A673 (cell line): ENCODE measurements around the gene ACSL3. TPM values are rescaled to one million over a fixed set of nuclear protein-coding genes. Genes with fewer than 3 reads are reported as not detected.

ENCODE experiments used
- BruUV-seq: library from RNA; stranded (reverse); fragments of 400-500 nt; replicated peaks from 2 replicates; lab custom pipeline; 2021; lab: Mats Ljungman, UMichigan
- CTCF ChIA-PET: fragments of 300-600 bp; sonication (Branson Sonifier 250); formaldehyde crosslinking; loops from one replicate; lab custom pipeline; 2022; ENCODE audit warnings: antibody characterized with exemption; lab: Charles Lee
- POLR2A ChIA-PET: fragments of 300-600 bp; sonication (Branson Sonifier 250); formaldehyde crosslinking; loops from one replicate; lab custom pipeline; 2022; ENCODE audit warnings: antibody characterized with exemption; ENCODE audit not compliant: low non-redundant PET; lab: Charles Lee
- DNase-seq: peaks from one replicate; pipeline ENCODE4 v3.0.0-alpha.2; 2015; ENCODE audit warnings: low spot score
- H3K27ac ChIP-seq: fragments of 200-600 bp; sonication (generic); 2 replicates; pipeline ENCODE4 v1.5.1; 2016; ENCODE audit warnings: mixed run types, low read depth, mild to moderate bottlenecking, mixed read lengths, antibody characterized with exemption, low read length; ENCODE audit not compliant: poor library complexity, severe bottlenecking
- H3K27me3 ChIP-seq: fragments of 200-600 bp; sonication (generic); replicated peaks from 2 replicates; pipeline ENCODE4 v1.6.1; 2017; ENCODE audit warnings: mixed run types, low read depth, mild to moderate bottlenecking, mixed read lengths, antibody characterized with exemption, low read length; ENCODE audit not compliant: insufficient read depth, poor library complexity
- H3K36me3 ChIP-seq: fragments of 200-600 bp; sonication (generic); 2 replicates; pipeline ENCODE4 v1.6.1; 2016; ENCODE audit warnings: mixed run types, mild to moderate bottlenecking, mixed read lengths, antibody characterized with exemption, low read length; ENCODE audit not compliant: insufficient read depth, poor library complexity, severe bottlenecking
- H3K4me1 ChIP-seq: fragments of 200-600 bp; sonication (generic); 2 replicates; pipeline ENCODE4 v1.6.1; 2017; ENCODE audit warnings: mixed run types, mild to moderate bottlenecking, mixed read lengths, antibody characterized with exemption, low read length; ENCODE audit not compliant: insufficient read depth, poor library complexity, severe bottlenecking
- H3K4me3 ChIP-seq: fragments of 200-600 bp; sonication (generic); 2 replicates; pipeline ENCODE4 v1.5.1; 2016; ENCODE audit warnings: low read depth, mixed run types, mild to moderate bottlenecking, mixed read lengths, low read length; ENCODE audit not compliant: poor library complexity, severe bottlenecking
- H3K9me3 ChIP-seq: fragments of 200-600 bp; sonication (generic); 2 replicates; pipeline ENCODE4 v1.6.1; 2016; ENCODE audit warnings: mixed run types, low read depth, mild to moderate bottlenecking, mixed read lengths, antibody characterized with exemption, low read length; ENCODE audit not compliant: poor library complexity, severe bottlenecking
- CTCF ChIP-seq: fragments of 300-800, 200-600 bp; sonication (generic); conservative IDR thresholded peaks from 2 replicates; pipeline ENCODE4 v1.5.1; 2017; ENCODE audit warnings: low read depth, mild to moderate bottlenecking, antibody characterized with exemption, low read length, moderate library complexity, mixed read lengths
- EZH2 ChIP-seq: fragments of 200-600 bp; sonication (generic); IDR thresholded peaks from 2 replicates; pipeline ENCODE4 v1.6.1; 2017; ENCODE audit warnings: borderline replicate concordance, low read depth, mild to moderate bottlenecking, mixed read lengths, antibody characterized with exemption, low read length; ENCODE audit not compliant: poor library complexity, severe bottlenecking
- intact Hi-C: fragments of 100-400 bp; cut with micrococcal nuclease; formaldehyde crosslinking; loops from one replicate; pipeline ENCODE4 v1.10.0; 2022; ENCODE audit not compliant: unreplicated experiment
- total RNA-seq: library from RNA; stranded (reverse); gene quantifications from 2 replicates; pipeline ENCODE4 v1.2.3, GENCODE V29; 2021

Gene ACSL3
- total RNA-seq, 1 experiment from 2014 or later = 163 TPM

GRCh38 chr2:222972420-222972819 is 111.6 kb downstream of the ACSL3 start:
- peak overlapping the region; percentile 11 for H3K27ac ChIP-seq
- H3K4me1 ChIP-seq = peaks cover 35% of the 10 kb centered on the region
- H3K9me3 ChIP-seq = no peaks in the 10 kb centered on the region
- POLR2A ChIA-PET = interaction anchor here (0.7 kb wide), 1 partner anchor 140 kb away, joined by 3 read pairs; no protein-coding TSS in a partner anchor
- CTCF ChIA-PET = interaction anchor here (0.7 to 1.6 kb wide), 13 partner anchors 71 to 888 kb away, joined by 3 to 14 read pairs (median 6); no protein-coding TSS in a partner anchor
- no peaks in the 10 kb centered on the region for H3K36me3 ChIP-seq
- H3K27me3 ChIP-seq = no peaks in the 10 kb centered on the region
- no peak overlapping the region for H3K4me3 ChIP-seq
- intact Hi-C loops = loop anchor here (2.0 to 10.0 kb wide), 6 partner anchors 80 to 642 kb away; partner anchors contain the start of gene KCNE4
- no TSS peak for BruUV-seq
- no peak for DNase-seq
- TF ChIP-seq CTCF (no peak), EZH2 (no peak)

- DNase-seq = no peak
- CTCF ChIA-PET = no interaction called here
- TF ChIP-seq EZH2 (no peak), CTCF (no peak)
- Histone ChIP-seq H3K27ac (no peak overlapping the region), H3K9me3 (no peaks in the 10 kb centered on the region), H3K36me3 (no peaks in the 10 kb centered on the region), H3K4me1 (peaks cover 35% of the 10 kb centered on the region), H3K4me3 (no peak overlapping the region), H3K27me3 (no peaks in the 10 kb centered on the region)
- intact Hi-C loops = loop anchor here (2.0 to 10.0 kb wide), 6 partner anchors 79 to 642 kb away; partner anchors contain the start of gene KCNE4
- BruUV-seq = no TSS peak
- POLR2A ChIA-PET = no interaction called here
These were observed 112.4 kb downstream of the ACSL3 start for GRCh38 chr2:222973237-222973636.

DNA sequence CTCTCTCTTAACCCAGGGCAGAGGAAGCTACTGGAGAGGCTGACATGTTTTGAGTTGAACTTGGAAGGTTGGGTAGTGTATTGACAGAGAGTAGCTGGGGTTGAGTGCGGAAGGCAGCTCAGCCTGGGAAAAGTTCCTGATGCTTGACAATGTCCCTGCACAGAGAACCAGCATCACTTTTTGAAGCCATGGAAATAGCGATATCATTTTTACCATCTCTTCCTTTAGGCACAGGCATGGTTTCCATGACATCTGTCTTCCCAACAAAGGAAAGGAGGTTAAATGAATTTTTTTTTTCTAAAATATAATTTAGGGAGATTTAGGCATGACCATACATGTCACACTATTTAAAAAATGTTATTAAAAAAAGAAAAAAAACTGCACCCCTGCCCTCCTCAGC is 112.9 kb downstream of the ACSL3 start:
- Histone ChIP-seq H3K4me3 (no peak overlapping the region), H3K27ac (no peak overlapping the region), H3K4me1 (peaks cover 35% of the 10 kb centered on the region), H3K36me3 (no peaks in the 10 kb centered on the region), H3K27me3 (no peaks in the 10 kb centered on the region), H3K9me3 (no peaks in the 10 kb centered on the region)
- ChIA-PET POLR2A (no interaction called here), CTCF (no interaction called here)
- intact Hi-C loops = loop anchor here (2.0 to 10.0 kb wide), 6 partner anchors 79 to 641 kb away; partner anchors contain the start of gene KCNE4
- no TSS peak for BruUV-seq
- DNase-seq = no peak
- TF ChIP-seq EZH2 = no peak
- TF ChIP-seq CTCF = no peak
